ENCODE results near the gene RPS6KA2.

GRCh38 chr6:166410426-166410935 lies 216.6 kb downstream of the RPS6KA2 start:
- TF ChIP-seq CTCF (conservative IDR thresholded peaks at IDR 0.05; ENCODE audit: low read depth in 2 of 2) = no peak
- TF ChIP-seq NANOG (IDR thresholded peaks at IDR 0.05; ENCODE audit: borderline replicate concordance) = no peak
- TF ChIP-seq CREB1 (CRISPR knock-in tag; IDR thresholded peaks at IDR 0.05; ENCODE audit: low read depth) = no peak
- no peak for TF ChIP-seq EZH2 (IDR thresholded peaks at IDR 0.05; ENCODE audit: low read depth, unreplicated experiment)
- TF ChIP-seq POLR2AphosphoS5 (IDR thresholded peaks at IDR 0.05; ENCODE audit: low read depth) = no peak
- no peak for TF ChIP-seq REST (IDR thresholded peaks at IDR 0.05; ENCODE audit: unreplicated experiment)
